DMS53 treated with DMSO at 0.1 percent for 48 hours (cell line): Measurements from ENCODE around the gene OPCML.
"Not testable (repeated sequence)": the region's sequence is repeated elsewhere in the genome, so short reads cannot be mapped to it uniquely, and the experiment has no call there.

ENCODE experiments used
- DNase-seq: peaks from one replicate; lab custom pipeline; 2025; ENCODE audit not compliant: unreplicated experiment; lab: John Stamatoyannopoulos, UW

Gene OPCML

GRCh38 chr11:132421555-132421954 is 1110.7 kb downstream of the OPCML start:
- DNase-seq: no peak

DNA sequence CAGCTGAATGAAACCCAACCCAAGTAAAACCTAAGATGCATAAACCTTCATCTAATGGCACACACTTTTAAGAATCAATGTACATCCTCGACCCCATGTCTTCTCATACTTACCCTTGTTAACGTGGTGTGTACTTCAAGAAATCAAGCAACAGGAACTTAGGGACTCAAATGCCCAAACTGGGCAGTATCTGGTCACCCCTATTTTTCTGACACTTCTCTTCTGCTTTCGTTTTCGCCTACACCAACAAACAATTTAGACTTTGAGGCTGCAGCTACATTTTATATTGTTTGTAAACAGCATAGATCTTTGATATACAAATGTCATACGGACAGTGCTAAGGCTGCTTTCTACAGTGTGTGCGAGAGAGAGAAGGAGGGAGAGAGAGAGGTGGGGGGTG is 1117.8 kb downstream of the OPCML start:
- DNase-seq: no peak

DNA sequence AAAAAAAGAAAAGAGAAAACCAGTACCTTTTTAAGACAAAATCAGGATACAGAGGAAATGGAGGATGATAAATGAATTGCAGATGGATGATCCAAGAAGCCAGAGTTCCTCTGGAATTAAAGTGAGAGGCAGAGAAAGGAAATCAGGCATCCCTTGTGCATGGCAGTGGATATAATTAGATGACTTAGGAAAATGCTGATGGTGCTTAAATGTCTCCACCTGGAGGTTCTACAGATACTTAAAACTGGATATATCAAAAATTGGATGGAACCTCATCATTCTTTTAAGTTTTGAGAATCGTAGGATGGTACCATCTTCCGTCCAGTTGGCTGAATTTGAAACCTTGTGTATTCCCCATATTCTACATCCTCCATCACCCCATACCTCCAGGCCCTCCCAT is 1121.9 kb downstream of the OPCML start:
- no peak for DNase-seq

DNA sequence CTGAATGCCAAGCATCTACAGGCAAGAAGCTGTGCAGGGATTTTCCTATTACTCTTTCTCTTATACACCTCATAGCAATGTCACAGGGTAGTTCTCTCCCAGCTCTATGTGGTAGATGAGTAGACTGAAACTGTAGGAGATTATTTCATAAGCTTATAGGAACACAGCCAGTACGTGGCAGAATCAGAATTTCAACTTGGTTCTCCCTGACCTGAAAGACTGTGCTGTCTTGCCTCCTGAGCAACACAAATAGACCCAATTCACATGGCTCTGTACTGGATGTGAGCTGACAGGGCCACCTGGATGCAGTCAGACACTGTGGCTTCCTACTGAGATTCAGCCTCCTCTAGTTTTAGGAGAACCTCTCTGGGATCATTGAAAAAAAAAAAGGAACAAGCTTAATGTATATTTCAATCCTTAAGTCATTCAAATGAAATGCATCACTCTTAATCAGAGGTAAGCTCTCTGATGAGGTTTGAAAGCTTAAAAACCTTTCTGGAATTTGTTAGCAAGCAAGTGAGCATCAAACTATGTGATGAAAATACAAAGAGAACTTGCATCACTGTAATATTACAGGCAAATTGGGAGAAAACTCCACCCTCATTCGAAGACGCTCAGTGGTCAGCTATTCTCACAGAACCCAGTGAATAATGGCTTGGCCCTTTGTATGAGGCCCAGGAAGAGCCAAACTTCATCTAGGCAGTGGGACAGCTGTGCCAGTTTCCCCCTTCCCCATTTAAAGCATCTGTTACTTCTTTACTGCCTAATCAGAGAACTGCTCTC is 1122.5 kb downstream of the OPCML start:
- no peak for DNase-seq

- DNase-seq: no peak
These were observed 1123.4 kb downstream of the OPCML start for GRCh38 chr11:132408877-132409276.

- DNase-seq: no peak
These were observed 1126.6 kb downstream of the OPCML start for GRCh38 chr11:132405728-132406127.

DNA sequence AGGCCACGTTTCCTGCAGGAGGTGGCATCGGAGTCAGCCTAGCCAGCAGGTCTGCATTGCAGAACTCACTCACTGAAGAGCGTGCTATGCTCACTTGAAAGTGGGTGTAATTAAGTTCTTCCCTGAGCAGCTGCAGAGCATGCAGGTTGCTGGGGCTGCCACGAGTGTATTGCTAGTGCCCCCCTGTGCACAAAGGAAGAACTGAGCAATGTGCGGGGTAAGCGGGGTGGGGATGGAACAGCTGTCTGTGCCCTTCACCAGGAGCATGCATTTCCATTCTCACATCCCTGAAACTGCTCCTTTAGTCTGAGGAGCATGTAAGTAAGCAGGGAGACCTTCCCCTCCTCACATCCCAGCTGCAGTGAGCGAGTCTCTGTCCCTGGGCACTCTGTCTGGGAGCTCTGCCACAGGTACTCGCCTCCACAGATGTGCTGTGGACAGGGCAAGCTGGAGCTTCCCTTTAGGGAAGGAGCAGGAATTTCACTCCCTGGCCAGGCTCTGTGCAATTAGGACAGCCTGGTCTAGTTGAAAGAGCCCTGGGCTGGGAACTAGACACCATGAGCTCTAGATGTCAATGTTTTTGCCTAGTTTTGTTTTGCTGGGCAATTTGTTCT is 1130.1 kb downstream of the OPCML start:
- peak; percentile 53 for DNase-seq

- no peak for DNase-seq
These were observed 1136.0 kb downstream of the OPCML start for GRCh38 chr11:132396318-132396717.

- no peak for DNase-seq
These were observed 1136.9 kb downstream of the OPCML start for GRCh38 chr11:132395434-132395833.

- no peak for DNase-seq
These were observed 1152.8 kb downstream of the OPCML start for GRCh38 chr11:132379540-132379939.

GRCh38 chr11:132373405-132374143 is 1158.7 kb downstream of the OPCML start:
- no peak for DNase-seq

DNA sequence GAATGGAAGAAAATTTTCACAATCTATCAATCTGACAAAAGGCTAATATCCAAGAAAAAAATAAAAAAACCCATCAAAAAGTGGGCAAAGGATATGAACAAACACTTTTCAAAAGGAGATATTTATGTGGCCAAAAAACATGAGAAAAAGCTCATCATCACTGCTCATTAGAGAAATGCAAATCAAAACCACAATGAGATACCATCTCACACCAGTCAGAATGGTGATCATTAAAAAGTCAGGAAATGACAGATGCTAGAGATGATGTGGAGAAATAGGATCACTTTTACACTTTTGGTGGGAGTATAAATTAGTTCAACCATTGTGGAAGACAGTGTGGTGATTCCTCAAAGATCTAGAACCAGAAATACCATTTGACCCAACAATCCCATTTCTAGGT is 1162.2 kb downstream of the OPCML start:
- DNase-seq: not testable (repeated sequence)

DNA sequence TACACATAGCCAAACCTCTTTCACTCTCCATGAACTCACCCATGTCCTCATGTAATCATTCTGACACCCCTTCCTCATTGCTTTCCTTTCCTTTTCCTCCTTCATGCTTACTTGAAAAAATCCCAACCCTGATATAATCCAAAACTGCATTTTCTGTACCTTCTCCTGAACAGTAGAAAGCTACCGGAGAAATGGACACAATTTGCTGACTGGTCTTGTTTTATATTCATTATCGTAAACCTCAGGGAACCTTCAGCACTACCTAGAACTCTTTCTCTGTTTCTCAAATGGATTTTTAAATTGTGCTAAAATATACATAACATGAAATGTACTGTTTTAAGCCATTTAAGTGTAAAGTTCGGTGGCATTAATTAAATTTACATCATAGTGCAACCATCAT is 1165.0 kb downstream of the OPCML start:
- no peak for DNase-seq

GRCh38 chr11:132365650-132366049 is 1166.7 kb downstream of the OPCML start:
- no peak for DNase-seq
